HG03135 (cell line): ENCODE data around the gene MAP10.
"Not testable (repeated sequence)": the region's sequence is repeated elsewhere in the genome, so short reads cannot be mapped to it uniquely, and the experiment has no call there.

Source experiments
- ATAC-seq: cut with Tn5 transposase; IDR thresholded peaks from one replicate; pipeline ENCODE4 v1.9.1; 2021; ENCODE audit warnings: mild to moderate bottlenecking, moderate library complexity; ENCODE audit not compliant: unreplicated experiment

The MAP10 gene

GRCh38 chr1:232805269-232806185, at the start of gene MAP10:
MAP10 (plus strand) TSS chr1:232805416; CDS start chr1:232805450, 34 bp downstream.
- ATAC-seq = peak; percentile 97

GRCh38 chr1:232764458-232765251, 40.6 kb upstream of the MAP10 start:
- ATAC-seq = no peak

- ATAC-seq = no peak
Observed at GRCh38 chr1:232765542-232765941, 39.7 kb upstream of the MAP10 start.

- peak; percentile 69 for ATAC-seq
Observed at GRCh38 chr1:232766241-232766890, 38.9 kb upstream of the MAP10 start.

GRCh38 chr1:232766904-232767303, 38.3 kb upstream of the MAP10 start:
- peak; percentile 17 for ATAC-seq

GRCh38 chr1:232767305-232768074, 37.7 kb upstream of the MAP10 start:
- no peak for ATAC-seq

- ATAC-seq = no peak
Observed at GRCh38 chr1:232768793-232769192, 36.4 kb upstream of the MAP10 start.

- no peak for ATAC-seq
Observed at GRCh38 chr1:232769733-232770132, 35.5 kb upstream of the MAP10 start.

- ATAC-seq = no peak
Observed at GRCh38 chr1:232773752-232774151, 31.5 kb upstream of the MAP10 start.

- ATAC-seq = no peak
Observed at GRCh38 chr1:232776526-232777106, 28.6 kb upstream of the MAP10 start.

- ATAC-seq = no peak
Observed at GRCh38 chr1:232780354-232780753, 24.9 kb upstream of the MAP10 start.

GRCh38 chr1:232784794-232785193, 20.4 kb upstream of the MAP10 start:
- ATAC-seq = no peak

- ATAC-seq = not testable (repeated sequence)
Observed at GRCh38 chr1:232785630-232786029, 19.6 kb upstream of the MAP10 start.

GRCh38 chr1:232786845-232787455, 18.3 kb upstream of the MAP10 start:
- no peak for ATAC-seq

- ATAC-seq = no peak
Observed at GRCh38 chr1:232788235-232788872, 16.9 kb upstream of the MAP10 start.

- no peak for ATAC-seq
Observed at GRCh38 chr1:232789651-232790050, 15.6 kb upstream of the MAP10 start.

- ATAC-seq = no peak
Observed at GRCh38 chr1:232792949-232793348, 12.3 kb upstream of the MAP10 start.

GRCh38 chr1:232793944-232794343, 11.3 kb upstream of the MAP10 start:
- no peak for ATAC-seq

- no peak for ATAC-seq
Observed at GRCh38 chr1:232795497-232796053, 9.6 kb upstream of the MAP10 start.
